ENCODE measurements around the gene GPHB5. TPM values are rescaled to one million over a fixed set of nuclear protein-coding genes. Genes with fewer than 3 reads are reported as not detected.
"Not testable (repeated sequence)": the region's sequence is repeated elsewhere in the genome, so short reads cannot be mapped to it uniquely, and the experiment has no call there.

GPHB5 gene
- not detected for total RNA-seq

DNA sequence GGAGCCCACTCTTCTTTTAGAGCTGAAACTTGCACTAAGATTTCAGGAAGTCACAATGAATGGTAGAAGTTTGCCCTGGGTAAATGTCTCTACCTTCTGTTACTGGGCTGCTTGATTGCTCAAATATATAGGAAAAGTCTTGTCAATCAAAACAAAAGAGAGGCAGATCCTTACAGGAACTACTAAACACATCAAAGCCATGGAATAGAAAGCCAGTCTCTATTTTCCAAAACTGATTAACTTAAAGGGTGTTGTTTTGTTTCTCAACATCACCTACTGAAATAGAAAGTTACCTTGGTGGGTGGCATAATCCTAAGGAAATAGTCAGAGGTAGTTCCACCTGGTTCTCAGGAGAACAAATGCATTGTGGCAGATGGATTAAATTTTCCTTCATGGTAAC, at the start of gene GPHB5:
Gene GPHB5, minus strand, starts transcription at position 101 of the 400 bp plus-strand sequence. CDS start 1,086 bp downstream, outside the sequence.
- DNase-seq = no peak

DNA sequence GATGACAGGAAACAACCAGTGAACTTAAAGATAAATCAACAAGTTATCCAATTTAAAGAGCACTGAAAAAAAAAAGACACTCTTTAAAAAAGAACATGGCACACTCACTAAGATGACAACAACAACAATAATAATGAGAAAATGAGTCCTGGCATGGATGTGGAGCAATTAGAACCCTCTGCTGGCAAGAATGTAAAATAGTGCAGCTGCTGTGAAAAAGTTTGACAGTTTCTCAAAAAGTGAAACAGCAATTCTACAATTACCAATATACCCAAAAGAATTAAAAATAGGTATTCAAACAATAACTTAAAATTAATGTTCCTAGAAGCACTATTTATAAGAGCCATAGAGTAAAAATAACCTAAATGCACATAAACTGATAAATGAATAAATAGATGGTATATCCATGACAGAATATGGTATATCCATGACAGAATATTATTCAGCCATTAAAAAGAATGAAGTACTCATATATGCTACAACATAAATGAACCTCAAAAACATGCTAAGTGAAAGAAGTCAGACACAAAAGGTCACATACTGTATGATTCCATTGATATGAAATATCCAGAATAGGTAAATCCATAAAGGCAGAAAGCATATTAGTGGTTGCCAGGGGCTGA, 49.1 kb upstream of the GPHB5 start:
- DNase-seq = no peak

DNA sequence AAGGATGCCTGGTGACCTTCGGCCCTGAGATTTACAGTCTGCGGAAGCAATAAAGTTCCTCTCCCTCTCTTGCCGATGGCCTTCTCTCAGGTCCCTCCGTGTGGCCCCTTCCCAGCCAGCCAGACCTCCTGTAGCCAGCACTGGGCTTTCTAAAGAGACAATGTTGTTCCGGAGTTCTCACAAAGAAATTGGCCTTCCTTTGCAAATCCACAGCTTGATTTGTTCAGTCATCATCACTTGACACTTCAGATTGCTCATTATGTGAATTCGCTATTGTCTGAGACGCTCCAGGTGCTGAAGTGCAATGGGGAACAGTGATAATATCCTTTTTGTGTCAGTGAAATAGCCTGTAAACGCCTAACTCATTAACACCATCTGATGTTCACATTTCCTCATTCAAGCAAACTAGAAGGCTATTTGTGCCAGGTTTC, 43.7 kb upstream of the GPHB5 start:
- DNase-seq = no peak

DNA sequence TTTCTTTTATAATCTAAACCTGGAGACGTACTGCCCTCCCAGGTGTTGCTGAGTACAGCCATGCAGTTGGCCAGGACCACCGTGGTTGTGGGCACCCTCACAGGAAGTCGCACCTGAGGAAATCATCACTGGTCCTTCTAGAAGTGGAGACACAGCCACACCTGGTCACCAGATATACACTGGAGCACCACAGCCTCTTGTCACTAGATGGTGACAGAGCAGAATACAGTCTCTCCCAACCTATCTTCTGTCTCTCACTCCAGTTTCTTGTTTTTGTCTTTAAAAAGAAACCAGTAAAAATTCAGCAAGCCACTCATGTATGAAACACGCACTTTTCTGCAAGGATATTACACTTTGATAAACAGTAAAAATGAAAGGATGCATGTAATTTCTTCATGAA, 43.1 kb upstream of the GPHB5 start:
- DNase-seq = no peak

GRCh38 chr14:63357841-63358240, 39.1 kb upstream of the GPHB5 start:
- no peak for DNase-seq

DNA sequence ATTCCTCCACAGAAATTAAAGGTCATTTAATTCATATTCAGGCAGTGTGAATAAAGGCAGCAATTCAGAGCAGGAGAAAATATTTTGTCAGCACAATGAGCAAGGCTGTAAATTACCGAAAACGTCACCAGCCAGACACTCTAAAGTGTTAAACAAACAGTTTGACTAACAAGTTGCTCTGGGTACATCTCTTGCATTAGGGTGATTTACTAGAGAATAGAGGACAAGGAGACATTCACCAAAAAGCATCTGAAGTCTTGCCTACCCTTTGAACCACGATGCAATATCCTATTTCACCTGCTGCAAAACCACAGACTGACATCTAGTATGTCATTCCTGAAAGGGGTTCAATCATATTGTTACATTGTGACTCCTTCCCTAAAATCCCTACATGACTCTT, 27.1 kb upstream of the GPHB5 start:
- no peak for DNase-seq

DNA sequence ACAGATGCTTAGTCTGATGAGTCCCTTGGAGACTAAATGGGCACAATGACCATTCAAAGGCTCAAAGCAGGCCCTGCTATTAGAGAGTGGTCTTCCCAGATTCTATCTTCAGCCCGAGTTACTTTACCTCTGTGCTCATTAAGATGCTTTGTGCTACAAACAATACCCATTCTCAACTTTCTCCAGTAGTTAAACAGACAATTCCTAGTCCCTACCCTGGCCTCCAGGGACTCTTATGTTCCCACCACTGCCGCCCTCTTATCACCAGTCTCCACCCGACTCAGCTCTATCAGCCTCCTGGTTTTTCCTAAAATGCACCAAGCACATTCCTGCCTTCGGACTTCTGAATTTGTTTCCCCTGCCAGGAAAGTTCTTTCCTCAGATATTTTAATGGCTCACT, 25.6 kb upstream of the GPHB5 start:
- DNase-seq = no peak

GRCh38 chr14:63343878-63344277, 25.1 kb upstream of the GPHB5 start:
- DNase-seq = peak; percentile 60

DNA sequence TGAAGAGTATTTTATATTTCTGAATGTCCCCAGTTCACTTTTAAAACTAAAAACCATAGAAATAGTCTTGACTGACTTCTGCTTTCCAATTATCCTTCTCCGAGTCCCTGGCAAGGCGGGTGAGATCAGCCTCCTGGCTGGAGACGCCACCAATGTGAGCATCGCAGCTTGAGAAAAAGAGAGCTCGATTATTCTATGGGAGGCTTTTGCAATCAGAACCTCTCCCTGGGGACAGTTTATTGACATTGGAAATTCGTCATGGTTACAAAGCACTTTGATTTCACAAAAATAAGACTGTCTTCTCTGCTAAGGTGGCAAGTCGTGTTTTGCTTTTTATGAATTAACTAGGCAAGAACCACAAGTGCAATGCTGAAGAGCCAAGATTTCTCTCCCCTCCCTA, 23.6 kb upstream of the GPHB5 start:
- DNase-seq = peak; percentile 20

GRCh38 chr14:63328787-63329737, 10.3 kb upstream of the GPHB5 start:
- DNase-seq = no peak

GRCh38 chr14:63326840-63327239, 8.1 kb upstream of the GPHB5 start:
- no peak for DNase-seq

GRCh38 chr14:63322897-63323573, 4.3 kb upstream of the GPHB5 start:
- DNase-seq = no peak

DNA sequence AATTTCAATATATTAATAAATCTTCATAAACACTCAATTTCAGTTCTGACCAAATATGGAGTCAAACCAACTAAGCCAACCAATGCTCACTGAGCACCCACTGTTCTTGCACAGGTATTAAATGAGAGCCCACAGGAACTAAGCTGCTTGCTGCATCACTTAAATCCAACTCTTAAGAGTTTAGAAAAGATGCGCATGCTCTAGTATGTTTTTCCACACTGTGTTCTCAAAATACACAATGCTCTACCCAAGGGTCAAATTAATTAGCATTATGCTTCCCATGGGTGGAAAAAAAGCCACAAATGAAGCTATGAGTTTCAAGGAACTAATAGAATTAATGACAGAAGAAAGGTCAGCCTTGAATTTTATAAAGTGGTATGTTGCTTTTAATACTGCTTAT, 3.7 kb upstream of the GPHB5 start:
- DNase-seq = no peak

DNA sequence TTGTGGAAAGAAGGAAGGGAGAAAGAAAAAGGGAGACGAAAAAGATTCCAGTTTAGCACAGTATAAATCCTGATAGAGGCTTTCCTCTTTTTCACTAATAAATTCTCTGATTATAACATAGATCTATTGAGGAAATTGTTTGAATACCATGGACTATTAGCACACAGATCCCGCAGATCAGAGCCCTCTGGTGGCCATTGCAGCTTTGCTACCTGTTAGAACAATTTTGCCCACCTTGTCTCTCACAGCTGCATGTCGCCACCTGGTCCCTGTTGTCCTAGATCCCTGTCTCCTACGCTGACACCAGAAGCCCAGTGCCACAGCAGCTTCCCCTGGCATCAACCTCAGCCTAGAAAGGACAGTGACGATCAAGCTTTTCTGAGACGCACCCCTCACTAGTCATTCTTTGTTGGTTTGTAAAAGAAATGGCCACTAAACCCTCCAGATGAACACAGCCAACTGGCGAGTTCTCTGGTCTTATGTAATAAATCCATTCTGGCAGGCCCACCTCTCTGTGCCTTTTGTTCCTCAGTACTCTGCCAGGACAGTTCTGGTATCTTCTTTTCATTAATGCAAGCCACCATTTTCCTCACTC, 9.9 kb downstream of the GPHB5 start:
- no peak for DNase-seq

DNA sequence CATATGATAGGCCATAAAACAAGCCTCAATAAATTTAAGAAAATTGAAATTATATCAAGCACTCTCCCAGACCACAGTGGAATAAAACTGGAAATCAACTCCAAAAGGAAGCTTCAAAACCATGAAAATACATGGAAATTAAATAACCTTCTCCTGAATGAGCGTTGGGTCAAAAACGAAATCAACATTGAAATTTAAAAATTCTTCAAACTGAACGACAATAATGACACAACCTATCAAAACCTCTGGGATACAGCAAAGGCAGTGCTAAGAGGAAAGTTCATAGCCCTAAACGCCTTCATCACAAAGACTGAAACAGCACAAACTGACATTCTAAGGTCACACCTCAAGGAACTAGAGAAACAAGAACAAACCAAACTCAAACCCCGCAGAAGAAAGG, 14.3 kb downstream of the GPHB5 start:
- DNase-seq = not testable (repeated sequence)

DNA sequence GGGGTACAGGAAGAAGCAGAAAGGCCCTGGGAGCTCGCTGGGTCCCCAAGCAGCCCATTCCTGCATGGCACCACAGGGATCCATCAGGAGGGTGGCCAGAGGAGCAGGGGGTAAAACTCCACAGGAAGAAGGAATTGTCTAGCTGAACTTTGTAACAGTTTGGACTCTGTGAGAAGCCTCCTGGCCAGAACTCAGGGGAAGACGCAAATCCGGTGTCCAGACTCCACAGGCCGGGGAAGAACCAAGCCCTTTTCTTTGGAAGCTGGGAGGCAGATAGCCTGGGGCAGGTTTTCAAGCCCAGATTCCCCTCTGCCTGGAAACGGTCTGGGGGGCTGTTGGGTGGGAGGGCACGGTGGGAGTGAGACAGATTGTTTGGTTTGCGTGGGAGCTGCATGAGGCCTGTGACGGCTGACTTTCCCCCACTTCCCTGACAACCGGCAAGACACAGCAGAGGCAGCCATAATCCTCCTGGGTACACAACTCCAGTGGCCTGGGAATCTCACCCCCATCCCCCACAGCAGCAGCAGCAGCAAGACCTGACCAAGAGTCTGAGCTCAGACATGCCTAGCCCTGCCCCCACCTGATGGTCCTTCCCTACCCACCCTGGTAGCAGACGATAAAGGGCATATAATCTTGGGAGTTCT, 16.7 kb downstream of the GPHB5 start:
- no peak for DNase-seq

GRCh38 chr14:63300854-63301253, 17.9 kb downstream of the GPHB5 start:
- DNase-seq = no peak

DNA sequence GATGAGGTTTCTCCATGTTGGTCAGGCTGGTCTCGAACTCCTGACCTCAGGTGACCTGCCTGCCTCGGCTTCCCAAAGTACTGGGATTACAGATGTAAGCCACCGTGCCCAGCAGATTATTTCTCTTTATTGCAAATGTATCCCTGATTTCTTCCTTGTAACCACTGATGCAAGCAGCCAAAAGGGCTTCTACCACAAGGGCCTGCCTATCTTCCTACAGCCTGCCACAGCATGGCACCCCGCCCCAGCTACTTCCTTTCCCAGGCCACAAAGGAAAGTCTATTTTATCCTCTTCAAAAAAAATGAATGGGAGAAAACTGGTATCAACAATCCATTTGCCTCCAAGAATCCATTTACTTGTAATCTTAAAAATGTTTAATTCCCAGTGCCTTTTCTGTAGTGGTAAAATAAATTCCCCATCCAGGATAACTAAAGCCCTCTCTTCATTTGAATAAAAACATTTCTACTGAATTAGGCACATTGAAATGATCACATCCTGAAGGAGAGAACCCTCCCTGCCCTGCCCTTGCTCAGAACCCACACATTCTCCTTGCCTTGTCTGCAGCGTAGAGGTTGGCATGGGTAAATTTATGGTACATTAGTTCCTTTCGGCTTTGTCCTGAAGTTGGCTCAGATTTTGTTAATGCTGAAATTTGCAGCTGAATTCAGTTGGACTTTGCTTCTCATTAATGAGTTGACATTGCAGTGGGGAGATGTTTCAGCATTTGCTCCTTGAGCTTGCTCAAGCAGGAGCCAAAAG, 19.2 kb downstream of the GPHB5 start:
- DNase-seq = no peak

DNA sequence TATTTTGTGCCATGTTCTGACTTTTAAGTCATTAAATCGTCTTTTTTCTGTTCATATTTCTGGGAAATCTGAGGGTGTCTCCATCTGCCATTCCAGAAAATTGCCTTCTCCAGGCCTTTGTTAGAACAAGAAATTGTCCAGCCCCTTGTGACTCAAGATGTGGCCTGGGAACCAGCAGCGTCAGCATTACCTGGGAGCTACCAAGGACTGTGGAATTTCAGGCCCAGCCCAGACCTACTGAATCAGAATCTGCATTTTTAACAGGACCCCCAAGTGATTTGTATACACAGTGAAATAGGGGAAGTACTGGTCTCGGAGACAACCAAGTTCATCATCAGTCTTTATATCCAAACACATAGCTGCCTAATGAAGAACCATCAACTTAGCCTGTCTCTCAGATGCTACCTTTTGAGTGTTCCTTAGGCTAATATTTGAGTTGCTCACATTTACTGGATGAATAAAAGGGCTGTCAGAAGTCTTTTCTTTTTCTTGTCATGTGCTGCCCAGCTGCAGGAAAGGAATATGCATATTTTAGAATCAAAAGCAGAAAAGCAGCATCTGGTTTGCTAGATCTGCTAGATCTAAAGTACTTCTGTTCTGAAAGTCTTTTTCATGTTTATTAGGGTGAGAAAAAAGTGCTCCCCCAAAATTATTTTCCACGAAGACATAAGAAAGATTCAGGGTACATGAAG, 21.2 kb downstream of the GPHB5 start:
- peak; percentile 28 for DNase-seq

GRCh38 chr14:63296060-63296563, 22.6 kb downstream of the GPHB5 start:
- peak; percentile 84 for DNase-seq

Data from skin of body (tissue), 2 donors.